ENCODE data around the gene TRAPPC1.
A peak's percentile ranks its signal among the peaks of the same experiment; 100 is the strongest.
"Not testable (repeated sequence)": the region's sequence is repeated elsewhere in the genome, so short reads cannot be mapped to it uniquely, and the experiment has no call there.

TRAPPC1 gene

GRCh38 chr17:7931709-7932482 is at the start of gene TRAPPC1, which contains the start of gene CNTROB:
Gene TRAPPC1 (minus strand): TSS chr17:7931946. CDS start chr17:7931829, 117 bp downstream.
Gene CNTROB (plus strand): TSS chr17:7932206. CDS start chr17:7933080, 874 bp downstream.
- TF ChIP-seq POLR2A (IDR thresholded peaks at IDR 0.05; ENCODE audit: low read depth, low read length) = peak; percentile 67
- peak; percentile 75 for FAIRE-seq

GRCh38 chr17:7977805-7978204 is 46.1 kb upstream of the TRAPPC1 start:
- TF ChIP-seq POLR2A (IDR thresholded peaks at IDR 0.05; ENCODE audit: low read depth, low read length) = no peak
- DNase-seq (ENCODE audit: insufficient read length, low spot score) = no peak
- FAIRE-seq = no peak

More at GRCh38 chr17:7931709-7932482, at the start of gene TRAPPC1, which contains the start of gene CNTROB:
- peak; percentile 100 for DNase-seq (ENCODE audit: insufficient read length, low spot score)

- no peak for TF ChIP-seq POLR2A (IDR thresholded peaks at IDR 0.05; ENCODE audit: low read depth, low read length)
- FAIRE-seq (no peak), DNase-seq (ENCODE audit: insufficient read length, low spot score) (no peak)
These were observed 45.3 kb upstream of the TRAPPC1 start for GRCh38 chr17:7977039-7977438.

- DNase-seq (ENCODE audit: insufficient read length, low spot score) (no peak), FAIRE-seq (no peak)
- TF ChIP-seq POLR2A (IDR thresholded peaks at IDR 0.05; ENCODE audit: low read depth, low read length) = no peak
These were observed 42.9 kb upstream of the TRAPPC1 start for GRCh38 chr17:7974638-7975131.

- FAIRE-seq = no peak
- DNase-seq (ENCODE audit: insufficient read length, low spot score) = no peak
- no peak for TF ChIP-seq POLR2A (IDR thresholded peaks at IDR 0.05; ENCODE audit: low read depth, low read length)
These were observed 40.5 kb upstream of the TRAPPC1 start for GRCh38 chr17:7972131-7972785.

- no peak for FAIRE-seq
- TF ChIP-seq POLR2A (IDR thresholded peaks at IDR 0.05; ENCODE audit: low read depth, low read length) = no peak
- no peak for DNase-seq (ENCODE audit: insufficient read length, low spot score)
These were observed 39.9 kb upstream of the TRAPPC1 start for GRCh38 chr17:7971651-7972050.

GRCh38 chr17:7969433-7969832 is 37.7 kb upstream of the TRAPPC1 start:
- no peak for TF ChIP-seq POLR2A (IDR thresholded peaks at IDR 0.05; ENCODE audit: low read depth, low read length)
- FAIRE-seq = no peak

GRCh38 chr17:7967751-7968150 is 36.0 kb upstream of the TRAPPC1 start:
- no peak for DNase-seq (ENCODE audit: insufficient read length, low spot score)
- no peak for TF ChIP-seq POLR2A (IDR thresholded peaks at IDR 0.05; ENCODE audit: low read depth, low read length)
- no peak for FAIRE-seq

More at GRCh38 chr17:7969433-7969832, 37.7 kb upstream of the TRAPPC1 start:
- no peak for DNase-seq (ENCODE audit: insufficient read length, low spot score)

- DNase-seq (ENCODE audit: insufficient read length, low spot score) (no peak), FAIRE-seq (no peak)
- TF ChIP-seq POLR2A (IDR thresholded peaks at IDR 0.05; ENCODE audit: low read depth, low read length) = no peak
These were observed 29.7 kb upstream of the TRAPPC1 start for GRCh38 chr17:7961421-7961820.

- FAIRE-seq (no peak), DNase-seq (ENCODE audit: insufficient read length, low spot score) (no peak)
- no peak for TF ChIP-seq POLR2A (IDR thresholded peaks at IDR 0.05; ENCODE audit: low read depth, low read length)
These were observed 27.9 kb upstream of the TRAPPC1 start for GRCh38 chr17:7959503-7960253.

GRCh38 chr17:7956228-7956965 is 24.7 kb upstream of the TRAPPC1 start:
- FAIRE-seq = no peak
- no peak for DNase-seq (ENCODE audit: insufficient read length, low spot score)
- TF ChIP-seq POLR2A (IDR thresholded peaks at IDR 0.05; ENCODE audit: low read depth, low read length) = no peak

- FAIRE-seq (no peak), DNase-seq (ENCODE audit: insufficient read length, low spot score) (no peak)
- TF ChIP-seq POLR2A (IDR thresholded peaks at IDR 0.05; ENCODE audit: low read depth, low read length) = no peak
These were observed 23.9 kb upstream of the TRAPPC1 start for GRCh38 chr17:7955414-7956227.

GRCh38 chr17:7953266-7953665 is 21.5 kb upstream of the TRAPPC1 start:
- FAIRE-seq; DNase-seq (ENCODE audit: insufficient read length, low spot score): not testable (repeated sequence)
